Endodermal cell (in vitro differentiated cells): ENCODE measurements around the gene CD300E. TPM values are rescaled to one million over a fixed set of nuclear protein-coding genes. Genes with fewer than 3 reads are reported as not detected.
A peak's percentile ranks its signal among the peaks of the same experiment; 100 is the strongest.
"Not testable (repeated sequence)": the region's sequence is repeated elsewhere in the genome, so short reads cannot be mapped to it uniquely, and the experiment has no call there.

Experiments
- DNase-seq: peaks from one replicate; pipeline ENCODE4 v3.0.0-alpha.2; 2017
- H3K27ac ChIP-seq: 2 replicates; pipeline ENCODE4 v1.5.1; 2013; ENCODE audit warnings: mild to moderate bottlenecking, low read depth, low read length, moderate library complexity
- H3K27me3 ChIP-seq: 2 replicates; pipeline ENCODE4 v1.6.1; 2013; ENCODE audit warnings: mild to moderate bottlenecking, low read length, moderate library complexity; ENCODE audit not compliant: insufficient read depth, control insufficient read depth, poor library complexity, severe bottlenecking
- H3K36me3 ChIP-seq: 2 replicates; pipeline ENCODE4 v1.7.0; 2013; ENCODE audit warnings: mild to moderate bottlenecking, low read length, moderate library complexity; ENCODE audit not compliant: control insufficient read depth, insufficient read depth
- H3K4me1 ChIP-seq: one replicate; pipeline ENCODE4 v1.7.0; 2013; ENCODE audit warnings: low read length; ENCODE audit not compliant: control insufficient read depth, insufficient read depth
- H3K4me3 ChIP-seq: 2 replicates; pipeline ENCODE4 v1.5.1; 2013; ENCODE audit warnings: mild to moderate bottlenecking, low read length, moderate library complexity
- H3K9ac ChIP-seq: 2 replicates; pipeline ENCODE4 v1.6.1; 2013; ENCODE audit warnings: mild to moderate bottlenecking, low read length, moderate library complexity; ENCODE audit not compliant: poor library complexity, severe bottlenecking; ENCODE audit errors: extremely low read depth
- H3K9me3 ChIP-seq: 2 replicates; pipeline ENCODE4 v1.6.1; 2013; ENCODE audit warnings: mild to moderate bottlenecking, low read length, moderate library complexity; ENCODE audit not compliant: control insufficient read depth
- H3K27ac Mint-ChIP-seq: 2 replicates; pipeline ENCODE4 v1.8.0; 2020; ENCODE audit warnings: mixed read lengths
- H3K27me3 Mint-ChIP-seq: 2 replicates; pipeline ENCODE4 v1.8.0; 2021; ENCODE audit warnings: mild to moderate bottlenecking, mixed read lengths; ENCODE audit not compliant: insufficient read depth
- H3K36me3 Mint-ChIP-seq: 2 replicates; pipeline ENCODE4 v1.8.0; 2020; ENCODE audit warnings: low read depth, mixed read lengths
- H3K4me1 Mint-ChIP-seq: 2 replicates; pipeline ENCODE4 v1.8.0; 2020; ENCODE audit warnings: mixed read lengths
- H3K4me3 Mint-ChIP-seq: 2 replicates; pipeline ENCODE4 v1.8.0; 2020; ENCODE audit warnings: mild to moderate bottlenecking, moderate library complexity, mixed read lengths
- H3K9me3 Mint-ChIP-seq: 2 replicates; pipeline ENCODE4 v1.8.0; 2020; ENCODE audit warnings: mild to moderate bottlenecking, mixed read lengths
- WGBS, 2 experiments: methylation state at CpG; one replicate each; pipeline versions ENCODE4 v1.1.5 to v1.1.7; 2013; ENCODE audit warnings: missing lambda C conversion rate in 2 of 2, mixed read lengths in 1 of 2; ENCODE audit not compliant: insufficient coverage in 1 of 2, insufficient read length in 1 of 2; 5-methylcytosine and 5-hydroxymethylcytosine counted together
- total RNA-seq, 2 donors: library from RNA; stranded (reverse); fragmentation: NEBNext Ultra II Directional in 1 of 2; extraction: Animal tissue kit (Norgen Biotek cat#: 25700) in 1 of 2; gene quantifications; 2 replicates in 1 of 2; 3 replicates in 1 of 2; pipeline ENCODE4 v1.2.1, GENCODE V29; 2021
- TF ChIP-seq, protein P1 (sequence below): fragments of 200-600 bp; sonication (generic); conservative IDR thresholded peaks from 2 replicates; pipeline ENCODE4 v1.5.0; 2021; ENCODE audit warnings: antibody characterized with exemption, mild to moderate bottlenecking

The CD300E gene
- total RNA-seq, 2 donors from 2014 or later = 0.75 to 1.5 TPM

GRCh38 chr17:74631468-74632450 is 8.2 kb upstream of the CD300E start:
- WGBS, 2 experiments = 58 to 70% methylated on average over 12 to 13 of the region's 14 CpGs
- peaks cover 9% of the 10 kb centered on the region for H3K36me3 ChIP-seq
- H3K27me3 ChIP-seq = no peaks in the 10 kb centered on the region
- no peak overlapping the region for H3K9ac ChIP-seq
- H3K27ac Mint-ChIP-seq = peak overlapping the region; percentile 69
- no peak overlapping the region for H3K4me3 ChIP-seq
- peaks cover 6% of the 10 kb centered on the region for H3K27me3 Mint-ChIP-seq
- H3K36me3 Mint-ChIP-seq = peaks cover 12% of the 10 kb centered on the region
- DNase-seq = peak; percentile 64
- peaks cover 43% of the 10 kb centered on the region for H3K4me1 Mint-ChIP-seq
- H3K9me3 Mint-ChIP-seq = peaks cover 13% of the 10 kb centered on the region
- no peak overlapping the region for H3K27ac ChIP-seq
- H3K9me3 ChIP-seq = peaks cover 16% of the 10 kb centered on the region
- no peak overlapping the region for H3K4me3 Mint-ChIP-seq
- TF ChIP-seq, protein P1, sequence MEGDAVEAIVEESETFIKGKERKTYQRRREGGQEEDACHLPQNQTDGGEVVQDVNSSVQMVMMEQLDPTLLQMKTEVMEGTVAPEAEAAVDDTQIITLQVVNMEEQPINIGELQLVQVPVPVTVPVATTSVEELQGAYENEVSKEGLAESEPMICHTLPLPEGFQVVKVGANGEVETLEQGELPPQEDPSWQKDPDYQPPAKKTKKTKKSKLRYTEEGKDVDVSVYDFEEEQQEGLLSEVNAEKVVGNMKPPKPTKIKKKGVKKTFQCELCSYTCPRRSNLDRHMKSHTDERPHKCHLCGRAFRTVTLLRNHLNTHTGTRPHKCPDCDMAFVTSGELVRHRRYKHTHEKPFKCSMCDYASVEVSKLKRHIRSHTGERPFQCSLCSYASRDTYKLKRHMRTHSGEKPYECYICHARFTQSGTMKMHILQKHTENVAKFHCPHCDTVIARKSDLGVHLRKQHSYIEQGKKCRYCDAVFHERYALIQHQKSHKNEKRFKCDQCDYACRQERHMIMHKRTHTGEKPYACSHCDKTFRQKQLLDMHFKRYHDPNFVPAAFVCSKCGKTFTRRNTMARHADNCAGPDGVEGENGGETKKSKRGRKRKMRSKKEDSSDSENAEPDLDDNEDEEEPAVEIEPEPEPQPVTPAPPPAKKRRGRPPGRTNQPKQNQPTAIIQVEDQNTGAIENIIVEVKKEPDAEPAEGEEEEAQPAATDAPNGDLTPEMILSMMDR = no peak
- H3K4me1 ChIP-seq = no peaks in the 10 kb centered on the region

GRCh38 chr17:74630251-74630650 is 6.7 kb upstream of the CD300E start:
- H3K27ac ChIP-seq, DNase-seq, H3K27me3 ChIP-seq, H3K4me3 Mint-ChIP-seq, H3K27ac Mint-ChIP-seq, H3K4me1 ChIP-seq, H3K9ac ChIP-seq, H3K4me3 ChIP-seq: not testable (repeated sequence)
- Mint-ChIP-seq H3K36me3 (peaks cover 20% of the 10 kb centered on the region), H3K9me3 (peaks cover 19% of the 10 kb centered on the region), H3K4me1 (peaks cover 30% of the 10 kb centered on the region), H3K27me3 (peaks cover 17% of the 10 kb centered on the region)
- Histone ChIP-seq H3K9me3 (peaks cover 28% of the 10 kb centered on the region), H3K36me3 (peaks cover 12% of the 10 kb centered on the region)
- 84 to 90% methylated on average over 10 to 14 of the region's 14 CpGs for WGBS, 2 experiments

DNA sequence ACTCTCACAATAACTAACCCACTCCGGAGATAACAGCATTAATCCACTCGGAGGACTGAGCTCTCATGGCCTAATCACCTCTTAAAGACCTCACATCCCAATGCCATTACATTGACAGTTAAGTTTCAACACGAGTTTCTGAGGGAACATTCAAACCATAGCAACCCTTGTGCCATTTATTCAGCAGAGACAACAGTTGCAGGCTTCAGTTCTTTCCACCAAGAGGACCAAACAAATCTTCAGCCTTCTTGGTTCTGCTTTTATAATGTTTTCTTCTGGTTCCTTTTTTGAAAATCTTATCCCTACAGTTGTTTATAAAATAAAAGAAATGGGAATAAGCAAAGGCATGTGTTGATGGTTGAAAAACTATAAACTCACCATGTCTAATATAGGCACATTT is 2.1 kb upstream of the CD300E start:
- Mint-ChIP-seq H3K4me3 (no peak overlapping the region), H3K27me3 (peaks cover 34% of the 10 kb centered on the region), H3K36me3 (peaks cover 23% of the 10 kb centered on the region), H3K4me1 (peaks cover 4% of the 10 kb centered on the region), H3K9me3 (peaks cover 19% of the 10 kb centered on the region), H3K27ac (no peak overlapping the region)
- no peak overlapping the region for H3K27ac ChIP-seq
- peaks cover 12% of the 10 kb centered on the region for H3K36me3 ChIP-seq
- 82 to 89% methylated on average over 2 to 3 of the region's 3 CpGs for WGBS, 2 experiments
- TF ChIP-seq, protein P1 = no peak
- no peak overlapping the region for H3K4me3 ChIP-seq
- H3K9me3 ChIP-seq = peaks cover 28% of the 10 kb centered on the region
- no peaks in the 10 kb centered on the region for H3K4me1 ChIP-seq
- H3K9ac ChIP-seq = no peak overlapping the region
- H3K27me3 ChIP-seq = no peaks in the 10 kb centered on the region
- DNase-seq = no peak
